Hematopoietic multipotent progenitor cell treated with erythropoietin and hydrocortisone succinate and interleukin-3 and kit ligand, for 4 days (in vitro differentiated cells): ENCODE results near the gene NCEH1.
A peak's percentile ranks its signal among the peaks of the same experiment; 100 is the strongest.
"Not testable (repeated sequence)": the region's sequence is repeated elsewhere in the genome, so short reads cannot be mapped to it uniquely, and the experiment has no call there.

Source experiments
- DNase-seq: peaks from one replicate; pipeline ENCODE4 v3.0.0-alpha.2; 2015

NCEH1 gene

GRCh38 chr3:172707030-172707429 is 3.8 kb downstream of the NCEH1 start:
- DNase-seq = no peak

GRCh38 chr3:172705170-172705569 is 5.7 kb downstream of the NCEH1 start:
- peak; percentile 81 for DNase-seq

GRCh38 chr3:172704001-172704400 is 6.9 kb downstream of the NCEH1 start:
- no peak for DNase-seq

GRCh38 chr3:172702731-172703130 is 8.1 kb downstream of the NCEH1 start:
- not testable (repeated sequence) for DNase-seq

- peak; percentile 40 for DNase-seq
Measured at GRCh38 chr3:172702256-172702655, 8.6 kb downstream of the NCEH1 start.

GRCh38 chr3:172701751-172702150 is 9.1 kb downstream of the NCEH1 start:
- DNase-seq = no peak

GRCh38 chr3:172700936-172701455 is 9.9 kb downstream of the NCEH1 start:
- DNase-seq = peak; percentile 26

GRCh38 chr3:172700256-172700655 is 10.6 kb downstream of the NCEH1 start:
- DNase-seq = no peak

GRCh38 chr3:172699031-172699430 is 11.8 kb downstream of the NCEH1 start:
- no peak for DNase-seq

- peak; percentile 65 for DNase-seq
Measured at GRCh38 chr3:172698631-172699030, 12.2 kb downstream of the NCEH1 start.

- DNase-seq = no peak
Measured at GRCh38 chr3:172697558-172697957, 13.3 kb downstream of the NCEH1 start.

GRCh38 chr3:172696357-172696756 is 14.5 kb downstream of the NCEH1 start:
- no peak for DNase-seq

- no peak for DNase-seq
Measured at GRCh38 chr3:172694573-172695246, 16.2 kb downstream of the NCEH1 start.

GRCh38 chr3:172692751-172693338 is 18.0 kb downstream of the NCEH1 start:
- no peak for DNase-seq

GRCh38 chr3:172690936-172691335 is 19.9 kb downstream of the NCEH1 start:
- no peak for DNase-seq

- no peak for DNase-seq
Measured at GRCh38 chr3:172688588-172688987, 22.3 kb downstream of the NCEH1 start.

- no peak for DNase-seq
Measured at GRCh38 chr3:172687501-172687900, 23.4 kb downstream of the NCEH1 start.

- no peak for DNase-seq
Measured at GRCh38 chr3:172685331-172686214, 25.3 kb downstream of the NCEH1 start.

GRCh38 chr3:172680684-172681083 is 30.2 kb downstream of the NCEH1 start:
- DNase-seq = no peak

GRCh38 chr3:172679599-172679998 is 31.3 kb downstream of the NCEH1 start:
- no peak for DNase-seq

- DNase-seq = no peak
Measured at GRCh38 chr3:172678068-172678467, 32.8 kb downstream of the NCEH1 start.

GRCh38 chr3:172676196-172676922 is 34.5 kb downstream of the NCEH1 start:
- DNase-seq = no peak
